ENCODE measurements around the gene BNC2. TPM values are rescaled to one million over a fixed set of nuclear protein-coding genes. Genes with fewer than 3 reads are reported as not detected.
A peak's percentile ranks its signal among the peaks of the same experiment; 100 is the strongest.

Gene BNC2
- polyA plus RNA-seq, 4 donors = 6.6 to 11.3 (median 7.9) TPM

GRCh38 chr9:16524078-16524477 is 346.4 kb downstream of the BNC2 start:
- DNase-seq (ENCODE audit: low read depth in 4 of 4, low spot score in 2 of 4) = no peak

- DNase-seq (ENCODE audit: low read depth in 4 of 4, low spot score in 2 of 4) = no peak
These were observed 348.5 kb downstream of the BNC2 start for GRCh38 chr9:16521868-16522411.

- no peak for DNase-seq (ENCODE audit: low read depth in 4 of 4, low spot score in 2 of 4)
These were observed 351.5 kb downstream of the BNC2 start for GRCh38 chr9:16519001-16519400.

- no peak for DNase-seq (ENCODE audit: low read depth in 4 of 4, low spot score in 2 of 4)
These were observed 353.6 kb downstream of the BNC2 start for GRCh38 chr9:16516891-16517290.

- peak in 1 of 4 donors; percentile 49 for DNase-seq (ENCODE audit: low read depth in 4 of 4, low spot score in 2 of 4)
These were observed 354.6 kb downstream of the BNC2 start for GRCh38 chr9:16515879-16516301.

GRCh38 chr9:16515207-16515606 is 355.3 kb downstream of the BNC2 start:
- DNase-seq (ENCODE audit: low read depth in 4 of 4, low spot score in 2 of 4) = no peak

GRCh38 chr9:16514131-16514530 is 356.3 kb downstream of the BNC2 start:
- DNase-seq (ENCODE audit: low read depth in 4 of 4, low spot score in 2 of 4) = no peak

- no peak for DNase-seq (ENCODE audit: low read depth in 4 of 4, low spot score in 2 of 4)
These were observed 358.2 kb downstream of the BNC2 start for GRCh38 chr9:16512281-16512680.

- DNase-seq (ENCODE audit: low read depth in 4 of 4, low spot score in 2 of 4) = no peak
These were observed 360.0 kb downstream of the BNC2 start for GRCh38 chr9:16510482-16510881.

- no peak for DNase-seq (ENCODE audit: low read depth in 4 of 4, low spot score in 2 of 4)
These were observed 360.5 kb downstream of the BNC2 start for GRCh38 chr9:16509997-16510396.

- no peak for DNase-seq (ENCODE audit: low read depth in 4 of 4, low spot score in 2 of 4)
These were observed 365.3 kb downstream of the BNC2 start for GRCh38 chr9:16505199-16505598.

GRCh38 chr9:16501726-16502125 is 368.7 kb downstream of the BNC2 start:
- DNase-seq (ENCODE audit: low read depth in 4 of 4, low spot score in 2 of 4) = no peak

- no peak for DNase-seq (ENCODE audit: low read depth in 4 of 4, low spot score in 2 of 4)
These were observed 369.3 kb downstream of the BNC2 start for GRCh38 chr9:16501141-16501540.

GRCh38 chr9:16500386-16500785 is 370.1 kb downstream of the BNC2 start:
- no peak for DNase-seq (ENCODE audit: low read depth in 4 of 4, low spot score in 2 of 4)

GRCh38 chr9:16499892-16500291 is 370.6 kb downstream of the BNC2 start:
- no peak for DNase-seq (ENCODE audit: low read depth in 4 of 4, low spot score in 2 of 4)

GRCh38 chr9:16496908-16497307 is 373.6 kb downstream of the BNC2 start:
- DNase-seq (ENCODE audit: low read depth in 4 of 4, low spot score in 2 of 4) = no peak

GRCh38 chr9:16487915-16488314 is 382.6 kb downstream of the BNC2 start:
- no peak for DNase-seq (ENCODE audit: low read depth in 4 of 4, low spot score in 2 of 4)

- DNase-seq (ENCODE audit: low read depth in 4 of 4, low spot score in 2 of 4) = no peak
These were observed 384.7 kb downstream of the BNC2 start for GRCh38 chr9:16485575-16486321.

- DNase-seq (ENCODE audit: low read depth in 4 of 4, low spot score in 2 of 4) = no peak
These were observed 385.3 kb downstream of the BNC2 start for GRCh38 chr9:16485160-16485559.

GRCh38 chr9:16484744-16485143 is 385.7 kb downstream of the BNC2 start:
- no peak for DNase-seq (ENCODE audit: low read depth in 4 of 4, low spot score in 2 of 4)

GRCh38 chr9:16484180-16484579 is 386.3 kb downstream of the BNC2 start:
- DNase-seq (ENCODE audit: low read depth in 4 of 4, low spot score in 2 of 4) = no peak

- DNase-seq (ENCODE audit: low read depth in 4 of 4, low spot score in 2 of 4) = no peak
These were observed 387.7 kb downstream of the BNC2 start for GRCh38 chr9:16482764-16483163.

All from left renal cortex interstitium (tissue), 4 donors.